Measurements from ENCODE around the gene LRRC28. TPM values are rescaled to one million over a fixed set of nuclear protein-coding genes. Genes with fewer than 3 reads are reported as not detected.

LRRC28 gene
- total and polyA plus RNA-seq, 8 donors = 4.5 to 24.9 (median 15.2) TPM

- FAIRE-seq (no peak), DNase-seq (no peak), ATAC-seq (no peak)
- intact Hi-C loops (cut with DNase I) = no loop called here
- no peak for TF ChIP-seq CTCF (IDR thresholded peaks at IDR 0.05)
- Histone ChIP-seq H3K27ac (no peak overlapping the region), H3K27me3 (no peaks in the 10 kb centered on the region), H3K4me3 (no peak overlapping the region), H3K4me1 (peaks cover 0 to 7% (median 0%) of the 10 kb centered on the region in 3 donors), H3K36me3 (no peaks in the 10 kb centered on the region), H3K9me3 (no peaks in the 10 kb centered on the region)
- 78 to 88% methylated on average over 11 of the region's 11 CpGs for WGBS, 2 donors
Measured at GRCh38 chr15:99403597-99403996, 152.3 kb downstream of the LRRC28 start.

GRCh38 chr15:99404454-99404853 lies 153.2 kb downstream of the LRRC28 start:
- TF ChIP-seq CTCF (IDR thresholded peaks at IDR 0.05) = no peak
- no peak for ATAC-seq
- no peaks in the 10 kb centered on the region for H3K36me3 ChIP-seq
- DNase-seq = no peak
- WGBS, 2 donors = 79 to 84% methylated on average over 15 to 16 of the region's 16 CpGs
- no peak overlapping the region for H3K4me3 ChIP-seq
- no peaks in the 10 kb centered on the region for H3K27me3 ChIP-seq
- intact Hi-C loops (cut with DNase I) = no loop called here
- H3K4me1 ChIP-seq = peaks cover 0 to 7% (median 0%) of the 10 kb centered on the region in 3 donors
- no peak for FAIRE-seq
- no peak overlapping the region for H3K27ac ChIP-seq
- no peaks in the 10 kb centered on the region for H3K9me3 ChIP-seq

- Histone ChIP-seq H3K4me1 (peaks cover 0 to 7% (median 0%) of the 10 kb centered on the region in 3 donors), H3K27me3 (no peaks in the 10 kb centered on the region), H3K4me3 (no peak overlapping the region), H3K27ac (no peak overlapping the region), H3K9me3 (no peaks in the 10 kb centered on the region), H3K36me3 (no peaks in the 10 kb centered on the region)
- FAIRE-seq (no peak), ATAC-seq (no peak), DNase-seq (no peak)
- intact Hi-C loops (cut with DNase I) = no loop called here
- TF ChIP-seq CTCF (IDR thresholded peaks at IDR 0.05) = no peak
- 76 to 88% methylated on average over 12 of the region's 12 CpGs for WGBS, 2 donors
Measured at GRCh38 chr15:99406120-99406519, 154.8 kb downstream of the LRRC28 start.

- Histone ChIP-seq H3K27me3 (no peaks in the 10 kb centered on the region), H3K27ac (no peak overlapping the region), H3K4me3 (no peak overlapping the region), H3K9me3 (no peaks in the 10 kb centered on the region), H3K36me3 (no peaks in the 10 kb centered on the region), H3K4me1 (peaks cover 0 to 2% (median 0%) of the 10 kb centered on the region in 3 donors)
- FAIRE-seq = no peak
- 76 to 88% methylated on average over 17 of the region's 17 CpGs for WGBS, 2 donors
- no peak for ATAC-seq
- intact Hi-C loops (cut with DNase I) = no loop called here
- no peak for TF ChIP-seq CTCF (IDR thresholded peaks at IDR 0.05)
- DNase-seq = no peak
Measured at GRCh38 chr15:99406716-99407487, 155.6 kb downstream of the LRRC28 start.

- 62 to 88% methylated on average over 5 of the region's 5 CpGs for WGBS, 2 donors
- ATAC-seq = no peak
- FAIRE-seq = no peak
Measured at GRCh38 chr15:99407716-99408115, 156.4 kb downstream of the LRRC28 start.

More at GRCh38 chr15:99407716-99408115, 156.4 kb downstream of the LRRC28 start:
- Histone ChIP-seq H3K4me1 (no peaks in the 10 kb centered on the region), H3K36me3 (no peaks in the 10 kb centered on the region), H3K27ac (no peak overlapping the region), H3K4me3 (no peak overlapping the region), H3K9me3 (no peaks in the 10 kb centered on the region), H3K27me3 (no peaks in the 10 kb centered on the region)
- no peak for TF ChIP-seq CTCF (IDR thresholded peaks at IDR 0.05)
- intact Hi-C loops (cut with DNase I) = no loop called here
- no peak for DNase-seq
